ENCODE measurements around the gene XPO5.
A peak's percentile ranks its signal among the peaks of the same experiment; 100 is the strongest.
"Not testable (repeated sequence)": the region's sequence is repeated elsewhere in the genome, so short reads cannot be mapped to it uniquely, and the experiment has no call there.

Gene XPO5

DNA sequence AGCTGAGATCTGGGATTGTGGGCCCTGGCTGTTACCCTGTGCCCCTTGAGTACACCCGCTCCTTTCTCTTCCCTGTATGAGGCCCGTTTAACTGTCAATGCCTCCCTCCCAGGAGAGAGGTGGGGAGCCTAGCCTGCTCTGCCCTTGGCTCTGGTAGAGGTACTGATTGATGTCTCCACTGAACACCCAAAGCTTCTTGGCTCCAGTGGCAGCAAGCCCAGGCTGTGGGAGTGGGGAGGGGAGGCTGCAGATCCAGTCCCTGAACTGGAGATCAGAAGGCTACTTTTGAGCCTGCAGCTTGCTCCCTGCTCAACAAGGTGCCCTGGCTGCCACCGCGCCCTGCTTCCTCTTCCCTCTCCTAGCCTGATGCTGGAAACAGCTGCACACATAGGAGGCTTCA lies 73.2 kb downstream of the XPO5 start:
- H3K4me3 ChIP-seq, result no peak overlapping the region
- H3K27ac ChIP-seq, result no peak overlapping the region

GRCh38 chr6:43500921-43501320 lies 74.9 kb downstream of the XPO5 start:
- no peak overlapping the region for H3K27ac ChIP-seq

GRCh38 chr6:43499028-43499815 lies 76.6 kb downstream of the XPO5 start:
- Histone ChIP-seq H3K4me3 (no peak overlapping the region), H3K27ac (peak overlapping the region in 4 of 21 experiments; percentile 10 to 61 (median 16))

More at GRCh38 chr6:43500921-43501320, 74.9 kb downstream of the XPO5 start:
- H3K4me3 ChIP-seq, result no peak overlapping the region

DNA sequence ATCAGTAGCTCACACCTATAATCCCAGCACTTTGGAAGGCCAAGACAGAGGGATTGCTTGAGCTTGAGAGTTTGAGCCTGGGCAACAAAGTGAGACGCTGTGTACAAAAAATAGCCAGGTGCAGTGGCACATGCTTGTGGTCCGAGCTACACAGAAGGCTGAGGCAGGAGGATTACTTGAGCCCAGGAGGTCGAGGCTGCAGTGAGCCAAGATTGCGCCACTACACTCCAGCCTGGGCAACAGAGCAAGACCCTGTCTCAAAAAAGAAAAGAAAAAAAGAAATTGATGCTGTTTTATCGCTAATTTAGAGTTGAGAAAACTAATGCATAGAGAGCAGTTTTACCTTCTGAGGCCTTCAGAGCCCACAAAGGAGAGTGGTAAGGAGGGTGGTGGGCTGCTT lies 77.5 kb downstream of the XPO5 start:
- not testable (repeated sequence) for H3K27ac ChIP-seq, H3K4me3 ChIP-seq

DNA sequence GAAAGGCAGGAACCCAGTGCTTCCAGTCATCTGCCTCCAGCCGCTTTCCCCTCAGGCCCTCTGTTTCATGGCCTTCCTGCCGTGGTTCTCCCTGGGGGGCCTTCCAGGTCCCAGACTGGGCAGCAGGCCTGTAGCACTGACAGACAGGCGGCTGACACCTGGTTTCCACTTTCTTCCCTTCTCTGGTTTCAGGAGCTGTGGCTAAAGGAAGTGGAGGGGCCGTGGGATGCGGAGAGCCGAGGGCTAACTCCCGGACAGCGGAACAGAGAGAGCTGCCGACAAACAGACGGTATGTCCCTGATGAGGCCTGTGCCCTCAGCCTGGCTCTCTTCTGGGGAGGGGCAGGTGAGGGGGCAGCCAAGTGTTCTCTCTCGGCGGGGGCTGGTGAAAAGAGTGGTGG lies 78.1 kb downstream of the XPO5 start:
- no peak overlapping the region for H3K4me3 ChIP-seq
- peak overlapping the region in 3 of 21 experiments; percentile 1 to 27 (median 5) for H3K27ac ChIP-seq

DNA sequence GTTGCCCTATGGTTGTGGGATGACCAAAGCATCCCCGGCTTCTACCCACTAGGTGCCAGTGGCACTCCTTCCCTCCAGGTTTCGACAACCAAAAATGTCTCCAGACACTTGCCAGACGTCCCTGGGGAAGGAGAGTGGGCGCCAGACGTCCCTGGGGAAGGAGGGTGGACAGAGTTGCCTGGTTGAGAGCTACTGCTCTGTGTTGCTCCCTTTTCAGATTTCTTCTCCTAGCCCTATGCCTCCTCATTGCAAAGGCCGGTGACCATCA lies 78.8 kb downstream of the XPO5 start:
- H3K27ac ChIP-seq, result peak overlapping the region in 4 of 21 experiments; percentile 1 to 66 (median 18)

GRCh38 chr6:43496370-43497128 lies 79.3 kb downstream of the XPO5 start:
- peak overlapping the region in 14 of 21 experiments; percentile 23 to 74 (median 58) for H3K27ac ChIP-seq
- no peak overlapping the region for H3K4me3 ChIP-seq

More for the DNA sequence above, 78.8 kb downstream of the XPO5 start:
- H3K4me3 ChIP-seq, result no peak overlapping the region

DNA sequence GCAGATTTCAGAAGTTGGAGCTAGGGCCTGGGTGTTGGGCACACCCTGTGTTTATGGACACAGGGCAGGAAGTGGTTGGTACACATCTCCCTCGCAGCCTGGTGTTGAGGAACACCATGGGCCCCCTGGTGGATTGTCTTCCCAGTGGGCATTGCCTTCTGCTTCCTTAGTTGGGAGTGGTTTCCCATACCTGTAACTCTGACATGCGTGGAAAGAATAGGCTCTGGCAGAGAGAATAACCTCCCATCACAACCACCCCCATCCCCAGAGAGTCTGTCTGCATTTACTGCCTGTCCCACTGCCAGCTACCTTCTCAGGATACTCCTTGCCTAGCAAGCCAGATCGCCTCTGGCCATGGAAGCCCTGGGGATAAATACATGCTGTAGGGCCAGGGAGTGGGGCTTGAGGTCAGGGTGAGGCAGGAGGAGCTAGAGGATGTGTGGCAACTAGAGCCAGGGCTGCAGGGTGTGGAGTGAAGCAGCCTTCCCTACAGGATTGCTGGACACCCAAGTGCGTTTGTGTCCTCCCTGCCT lies 80.4 kb downstream of the XPO5 start:
- peak overlapping the region in 15 of 21 experiments; percentile 23 to 74 (median 56) for H3K27ac ChIP-seq

DNA sequence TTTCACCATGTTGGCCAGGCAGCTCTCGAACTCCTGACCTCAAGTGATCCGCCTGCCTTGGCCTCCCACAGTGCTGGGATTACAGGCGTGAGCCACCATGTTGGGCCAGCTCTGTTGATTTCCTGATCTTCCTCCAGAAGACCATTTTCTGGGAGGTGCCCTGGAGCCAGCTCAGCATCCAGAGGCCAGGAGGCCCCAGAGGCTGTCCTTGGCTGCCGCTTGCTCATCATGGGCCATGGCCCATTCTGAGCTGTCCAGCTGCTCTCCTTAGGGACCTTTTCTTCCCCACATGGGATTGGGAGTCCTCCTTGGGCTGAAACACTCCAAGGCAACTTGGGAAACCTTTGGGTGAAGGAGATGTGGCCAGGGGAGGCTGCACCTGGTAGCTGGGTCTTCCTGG lies 81.1 kb downstream of the XPO5 start:
- Histone ChIP-seq H3K27ac (peak overlapping the region in 9 of 21 experiments; percentile 16 to 72 (median 52)), H3K4me3 (no peak overlapping the region)

More for the DNA sequence above, 80.4 kb downstream of the XPO5 start:
- no peak overlapping the region for H3K4me3 ChIP-seq

GRCh38 chr6:43494321-43494720 lies 81.5 kb downstream of the XPO5 start:
- peak overlapping the region in 2 of 21 experiments; percentile 46 to 56 for H3K27ac ChIP-seq
- H3K4me3 ChIP-seq, result no peak overlapping the region

GRCh38 chr6:43493833-43494232 lies 82.0 kb downstream of the XPO5 start:
- Histone ChIP-seq H3K27ac (peak overlapping the region in 3 of 21 experiments; percentile 2 to 10 (median 8)), H3K4me3 (no peak overlapping the region)

GRCh38 chr6:43493230-43493629 lies 82.6 kb downstream of the XPO5 start:
- H3K4me3 ChIP-seq, result no peak overlapping the region
- H3K27ac ChIP-seq, result peak overlapping the region in 3 of 21 experiments; percentile 8 to 28 (median 10)

GRCh38 chr6:43492673-43493072 lies 83.2 kb downstream of the XPO5 start:
- H3K27ac ChIP-seq, result peak overlapping the region in 2 of 21 experiments; percentile 7 to 28
- H3K4me3 ChIP-seq, result no peak overlapping the region

- H3K27ac ChIP-seq, result peak overlapping the region in 6 of 21 experiments; percentile 1 to 34 (median 10)
- no peak overlapping the region for H3K4me3 ChIP-seq
Observed at GRCh38 chr6:43491750-43492661, 83.8 kb downstream of the XPO5 start.

- Histone ChIP-seq H3K27ac (no peak overlapping the region), H3K4me3 (no peak overlapping the region)
Observed at GRCh38 chr6:43490523-43490939, 85.3 kb downstream of the XPO5 start.

DNA sequence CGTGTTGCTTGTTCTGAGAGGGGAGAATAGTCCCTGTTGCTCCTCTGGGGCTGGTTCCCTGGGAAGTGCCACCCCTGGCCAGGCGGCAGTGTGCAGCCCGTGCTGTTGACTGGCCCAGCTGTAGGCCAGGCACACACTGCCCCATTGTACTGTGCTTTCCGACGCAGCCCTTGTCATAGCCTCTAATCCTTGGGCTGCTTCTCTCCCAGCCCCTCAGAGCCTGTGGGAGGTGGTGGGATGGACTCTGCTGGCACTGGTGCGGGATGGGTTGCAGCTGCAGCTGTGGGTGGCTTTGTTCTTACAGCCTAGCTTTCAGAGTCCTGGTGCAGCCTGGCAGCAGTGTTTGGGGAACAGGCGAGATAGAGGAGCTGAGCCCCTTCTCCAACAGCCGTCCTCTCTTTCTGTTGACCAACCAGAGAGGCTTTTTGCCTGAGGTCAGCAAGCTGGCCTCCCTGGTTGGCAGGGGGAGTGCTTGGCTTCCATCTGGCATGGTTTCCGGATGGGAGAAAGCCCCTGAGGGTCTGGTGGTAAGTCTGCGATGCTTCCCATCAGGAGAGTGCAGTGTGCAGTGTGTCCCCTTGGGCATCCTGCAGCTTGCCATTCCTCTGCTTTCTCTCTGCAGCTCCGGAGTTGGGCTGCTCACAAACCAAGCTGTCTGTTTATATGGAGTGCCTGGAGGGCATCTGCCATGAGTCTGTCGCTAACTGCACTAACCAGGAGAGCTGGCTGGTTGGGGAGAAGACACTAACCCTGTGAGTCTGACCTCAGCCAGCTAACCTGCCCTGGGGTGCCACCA lies 86.4 kb downstream of the XPO5 start:
- Histone ChIP-seq H3K27ac (no peak overlapping the region), H3K4me3 (no peak overlapping the region)

- Histone ChIP-seq H3K27ac (no peak overlapping the region), H3K4me3 (no peak overlapping the region)
Observed at GRCh38 chr6:43488667-43489276, 87.1 kb downstream of the XPO5 start.

- H3K4me3 ChIP-seq, result no peak overlapping the region
- H3K27ac ChIP-seq, result peak overlapping the region in 2 of 21 experiments; percentile 3 to 22
Observed at GRCh38 chr6:43481591-43482236, 94.1 kb downstream of the XPO5 start.

All from skin epidermis (tissue), 12 donors.